Measurements from ENCODE around the gene RP2.

Gene RP2

DNA sequence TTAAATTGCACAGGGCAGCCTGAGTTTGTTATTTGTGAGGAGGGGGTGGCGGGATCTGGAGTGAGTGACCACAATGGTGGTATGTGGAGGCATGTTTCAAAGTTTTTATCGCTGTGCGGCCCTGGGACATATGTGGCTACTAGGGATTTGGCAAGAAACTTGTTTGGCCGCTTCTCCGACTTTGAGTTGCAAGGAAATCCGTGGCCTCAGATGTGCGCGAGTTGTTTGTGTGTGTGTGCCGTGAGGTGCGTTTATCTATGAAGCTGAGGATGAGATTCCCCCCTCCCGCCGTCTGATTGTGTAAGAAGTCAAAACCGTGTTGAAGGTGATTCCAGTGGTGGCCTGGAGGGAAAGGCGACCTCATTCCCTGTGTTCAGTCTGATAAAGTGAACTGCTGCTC lies 76.8 kb downstream of the RP2 start:
- Histone ChIP-seq H2AK5ac (ENCODE audit: low read length) (no peak overlapping the region), H3K79me1 (ENCODE audit: low read length) (peaks cover 2% of the 10 kb centered on the region), H3K56ac (ENCODE audit: low read length) (peak overlapping the region; percentile 77), H3K27me3 (ENCODE audit: insufficient read depth, low read length, poor library complexity) (no peaks in the 10 kb centered on the region), H3K36me3 (ENCODE audit: control insufficient read depth, insufficient read depth, low read length) (no peaks in the 10 kb centered on the region), H4K8ac (ENCODE audit: low read depth, low read length) (no peak overlapping the region), H2BK120ac (ENCODE audit: low read depth, low read length) (no peak overlapping the region), H3K23ac (ENCODE audit: low read length) (no peak overlapping the region), H4K5ac (ENCODE audit: low read length) (no peak overlapping the region), H3K4me1 (ENCODE audit: control insufficient read depth, low read depth, low read length) (peaks cover 3% of the 10 kb centered on the region), H3K79me2 (ENCODE audit: control insufficient read depth, insufficient read depth, low read length) (peaks cover 26% of the 10 kb centered on the region), H3K18ac (ENCODE audit: low read length) (no peak overlapping the region), H2BK5ac (ENCODE audit: low read length) (no peak overlapping the region), H2BK15ac (replicated peaks; ENCODE audit: low read depth) (no peak overlapping the region), H3K9ac (ENCODE audit: low read length) (peak overlapping the region; percentile 74), H3K27ac (ENCODE audit: low read depth, low read length) (no peak overlapping the region), H3K4me2 (ENCODE audit: low read length) (peak overlapping the region; percentile 42), H3K4me3 (ENCODE audit: low read length) (peak overlapping the region; percentile 60), H3K4ac (ENCODE audit: low read depth, low read length) (no peak overlapping the region)
- WGBS (ENCODE audit: extremely low coverage, insufficient coverage, low lambda C conversion rate), result no CpG with 5 or more reads among the region's 14 CpGs
- peak; percentile 40 for DNase-seq

- H3K27ac ChIP-seq (ENCODE audit: low read depth, low read length), result no peak overlapping the region
- H2BK15ac ChIP-seq (replicated peaks; ENCODE audit: low read depth), result no peak overlapping the region
- H2BK120ac ChIP-seq (ENCODE audit: low read depth, low read length), result no peak overlapping the region
- H3K18ac ChIP-seq (ENCODE audit: low read length), result no peak overlapping the region
- peaks cover 3% of the 10 kb centered on the region for H3K4me1 ChIP-seq (ENCODE audit: control insufficient read depth, low read depth, low read length)
- no peak overlapping the region for H3K23ac ChIP-seq (ENCODE audit: low read length)
- no peak overlapping the region for H3K56ac ChIP-seq (ENCODE audit: low read length)
- H3K4ac ChIP-seq (ENCODE audit: low read depth, low read length), result no peak overlapping the region
- H4K8ac ChIP-seq (ENCODE audit: low read depth, low read length), result no peak overlapping the region
- no peak overlapping the region for H2BK5ac ChIP-seq (ENCODE audit: low read length)
- WGBS (ENCODE audit: extremely low coverage, insufficient coverage, low lambda C conversion rate), result no CpG with 5 or more reads among the region's 2 CpGs
- H3K4me3 ChIP-seq (ENCODE audit: low read length), result no peak overlapping the region
- no peaks in the 10 kb centered on the region for H3K36me3 ChIP-seq (ENCODE audit: control insufficient read depth, insufficient read depth, low read length)
- no peak overlapping the region for H3K4me2 ChIP-seq (ENCODE audit: low read length)
- H4K5ac ChIP-seq (ENCODE audit: low read length), result no peak overlapping the region
- no peaks in the 10 kb centered on the region for H3K27me3 ChIP-seq (ENCODE audit: insufficient read depth, low read length, poor library complexity)
- H3K79me2 ChIP-seq (ENCODE audit: control insufficient read depth, insufficient read depth, low read length), result peaks cover 27% of the 10 kb centered on the region
- H2AK5ac ChIP-seq (ENCODE audit: low read length), result no peak overlapping the region
- H3K79me1 ChIP-seq (ENCODE audit: low read length), result peaks cover 2% of the 10 kb centered on the region
- DNase-seq, result no peak
- no peak overlapping the region for H3K9ac ChIP-seq (ENCODE audit: low read length)
Measured at GRCh38 chrX:46916273-46916672, 79.4 kb downstream of the RP2 start.

GRCh38 chrX:46917622-46918021 lies 80.8 kb downstream of the RP2 start:
- no peak overlapping the region for H3K18ac ChIP-seq (ENCODE audit: low read length)
- H2BK120ac ChIP-seq (ENCODE audit: low read depth, low read length), result no peak overlapping the region
- H3K4me2 ChIP-seq (ENCODE audit: low read length), result no peak overlapping the region
- no peak overlapping the region for H4K8ac ChIP-seq (ENCODE audit: low read depth, low read length)
- no peak overlapping the region for H4K5ac ChIP-seq (ENCODE audit: low read length)
- DNase-seq, result no peak
- no peaks in the 10 kb centered on the region for H3K27me3 ChIP-seq (ENCODE audit: insufficient read depth, low read length, poor library complexity)
- H3K23ac ChIP-seq (ENCODE audit: low read length), result no peak overlapping the region
- WGBS (ENCODE audit: extremely low coverage, insufficient coverage, low lambda C conversion rate), result no CpG with 5 or more reads among the region's 1 CpG
- H3K79me1 ChIP-seq (ENCODE audit: low read length), result peaks cover 2% of the 10 kb centered on the region
- no peak overlapping the region for H2BK15ac ChIP-seq (replicated peaks; ENCODE audit: low read depth)
- peaks cover 29% of the 10 kb centered on the region for H3K79me2 ChIP-seq (ENCODE audit: control insufficient read depth, insufficient read depth, low read length)
- H3K4ac ChIP-seq (ENCODE audit: low read depth, low read length), result no peak overlapping the region
- H3K56ac ChIP-seq (ENCODE audit: low read length), result no peak overlapping the region
- no peak overlapping the region for H2BK5ac ChIP-seq (ENCODE audit: low read length)
- no peak overlapping the region for H3K4me3 ChIP-seq (ENCODE audit: low read length)
- peaks cover 3% of the 10 kb centered on the region for H3K4me1 ChIP-seq (ENCODE audit: control insufficient read depth, low read depth, low read length)
- H3K9ac ChIP-seq (ENCODE audit: low read length), result no peak overlapping the region
- H2AK5ac ChIP-seq (ENCODE audit: low read length), result no peak overlapping the region
- H3K27ac ChIP-seq (ENCODE audit: low read depth, low read length), result no peak overlapping the region
- no peaks in the 10 kb centered on the region for H3K36me3 ChIP-seq (ENCODE audit: control insufficient read depth, insufficient read depth, low read length)

- H3K4ac ChIP-seq (ENCODE audit: low read depth, low read length), result no peak overlapping the region
- H3K23ac ChIP-seq (ENCODE audit: low read length), result no peak overlapping the region
- H3K18ac ChIP-seq (ENCODE audit: low read length), result no peak overlapping the region
- H3K4me1 ChIP-seq (ENCODE audit: control insufficient read depth, low read depth, low read length), result peaks cover 3% of the 10 kb centered on the region
- H2BK120ac ChIP-seq (ENCODE audit: low read depth, low read length), result no peak overlapping the region
- no peak overlapping the region for H3K56ac ChIP-seq (ENCODE audit: low read length)
- H3K36me3 ChIP-seq (ENCODE audit: control insufficient read depth, insufficient read depth, low read length), result no peaks in the 10 kb centered on the region
- no peak overlapping the region for H4K5ac ChIP-seq (ENCODE audit: low read length)
- no CpG with 5 or more reads among the region's 1 CpG for WGBS (ENCODE audit: extremely low coverage, insufficient coverage, low lambda C conversion rate)
- peaks cover 30% of the 10 kb centered on the region for H3K79me2 ChIP-seq (ENCODE audit: control insufficient read depth, insufficient read depth, low read length)
- H2BK15ac ChIP-seq (replicated peaks; ENCODE audit: low read depth), result no peak overlapping the region
- no peak overlapping the region for H3K9ac ChIP-seq (ENCODE audit: low read length)
- no peak for DNase-seq
- no peak overlapping the region for H2AK5ac ChIP-seq (ENCODE audit: low read length)
- H3K4me2 ChIP-seq (ENCODE audit: low read length), result no peak overlapping the region
- no peak overlapping the region for H3K27ac ChIP-seq (ENCODE audit: low read depth, low read length)
- no peak overlapping the region for H3K4me3 ChIP-seq (ENCODE audit: low read length)
- H2BK5ac ChIP-seq (ENCODE audit: low read length), result no peak overlapping the region
- H4K8ac ChIP-seq (ENCODE audit: low read depth, low read length), result no peak overlapping the region
- H3K27me3 ChIP-seq (ENCODE audit: insufficient read depth, low read length, poor library complexity), result no peaks in the 10 kb centered on the region
- H3K79me1 ChIP-seq (ENCODE audit: low read length), result peaks cover 2% of the 10 kb centered on the region
Measured at GRCh38 chrX:46918434-46918833, 81.6 kb downstream of the RP2 start.

GRCh38 chrX:46920235-46920634 lies 83.4 kb downstream of the RP2 start:
- WGBS (ENCODE audit: extremely low coverage, insufficient coverage, low lambda C conversion rate), result no CpG with 5 or more reads among the region's 4 CpGs

GRCh38 chrX:46922611-46923010 lies 85.8 kb downstream of the RP2 start:
- H3K27me3 ChIP-seq (ENCODE audit: insufficient read depth, low read length, poor library complexity), result no peaks in the 10 kb centered on the region
- no peak overlapping the region for H4K5ac ChIP-seq (ENCODE audit: low read length)
- no peak overlapping the region for H3K27ac ChIP-seq (ENCODE audit: low read depth, low read length)
- no peak overlapping the region for H2AK5ac ChIP-seq (ENCODE audit: low read length)
- H2BK120ac ChIP-seq (ENCODE audit: low read depth, low read length), result no peak overlapping the region
- no peak overlapping the region for H3K9ac ChIP-seq (ENCODE audit: low read length)
- peaks cover 7% of the 10 kb centered on the region for H3K79me2 ChIP-seq (ENCODE audit: control insufficient read depth, insufficient read depth, low read length)
- no peak overlapping the region for H3K4me3 ChIP-seq (ENCODE audit: low read length)
- H3K36me3 ChIP-seq (ENCODE audit: control insufficient read depth, insufficient read depth, low read length), result no peaks in the 10 kb centered on the region
- DNase-seq, result no peak
- no peaks in the 10 kb centered on the region for H3K79me1 ChIP-seq (ENCODE audit: low read length)
- H3K4ac ChIP-seq (ENCODE audit: low read depth, low read length), result no peak overlapping the region
- H3K18ac ChIP-seq (ENCODE audit: low read length), result no peak overlapping the region
- H2BK15ac ChIP-seq (replicated peaks; ENCODE audit: low read depth), result no peak overlapping the region
- H3K4me1 ChIP-seq (ENCODE audit: control insufficient read depth, low read depth, low read length), result no peaks in the 10 kb centered on the region
- no CpG with 5 or more reads among the region's 1 CpG for WGBS (ENCODE audit: extremely low coverage, insufficient coverage, low lambda C conversion rate)
- no peak overlapping the region for H4K8ac ChIP-seq (ENCODE audit: low read depth, low read length)
- H3K4me2 ChIP-seq (ENCODE audit: low read length), result no peak overlapping the region
- no peak overlapping the region for H3K23ac ChIP-seq (ENCODE audit: low read length)
- no peak overlapping the region for H2BK5ac ChIP-seq (ENCODE audit: low read length)
- no peak overlapping the region for H3K56ac ChIP-seq (ENCODE audit: low read length)

More at GRCh38 chrX:46920235-46920634, 83.4 kb downstream of the RP2 start:
- Histone ChIP-seq H3K9ac (ENCODE audit: low read length) (no peak overlapping the region), H3K23ac (ENCODE audit: low read length) (no peak overlapping the region), H4K5ac (ENCODE audit: low read length) (no peak overlapping the region), H4K8ac (ENCODE audit: low read depth, low read length) (no peak overlapping the region), H3K4ac (ENCODE audit: low read depth, low read length) (no peak overlapping the region), H2BK5ac (ENCODE audit: low read length) (no peak overlapping the region), H2AK5ac (ENCODE audit: low read length) (no peak overlapping the region), H3K36me3 (ENCODE audit: control insufficient read depth, insufficient read depth, low read length) (no peaks in the 10 kb centered on the region), H2BK15ac (replicated peaks; ENCODE audit: low read depth) (no peak overlapping the region), H3K27ac (ENCODE audit: low read depth, low read length) (no peak overlapping the region), H2BK120ac (ENCODE audit: low read depth, low read length) (no peak overlapping the region), H3K27me3 (ENCODE audit: insufficient read depth, low read length, poor library complexity) (no peaks in the 10 kb centered on the region), H3K4me2 (ENCODE audit: low read length) (no peak overlapping the region), H3K56ac (ENCODE audit: low read length) (no peak overlapping the region), H3K18ac (ENCODE audit: low read length) (no peak overlapping the region), H3K79me2 (ENCODE audit: control insufficient read depth, insufficient read depth, low read length) (peaks cover 17% of the 10 kb centered on the region), H3K79me1 (ENCODE audit: low read length) (no peaks in the 10 kb centered on the region), H3K4me1 (ENCODE audit: control insufficient read depth, low read depth, low read length) (peaks cover 1% of the 10 kb centered on the region), H3K4me3 (ENCODE audit: low read length) (no peak overlapping the region)
- DNase-seq, result no peak
